K562 (cell line): Measurements from ENCODE around the gene PRSS23. TPM values are rescaled to one million over a fixed set of nuclear protein-coding genes. Genes with fewer than 3 reads are reported as not detected.

Source experiments
- ATAC-seq: fragments of 200-7000 bp; cut with Tn5 transposase; 3 replicates; pipeline ENCODE4 v1.9.1; 2020; ENCODE audit warnings: moderate library complexity
- BruUV-seq: library from RNA; stranded (reverse); fragments of 400-500 nt; replicated peaks from 2 replicates; lab custom pipeline; 2021; lab: Mats Ljungman, UMichigan
- CTCF ChIA-PET: fragments of 300-600 bp; formaldehyde crosslinking; extraction: SDS; loops from one replicate; lab custom pipeline; 2021; ENCODE audit warnings: low intra/inter-chr PET ratio; lab: Yijun Ruan, JAX
- POLR2A ChIA-PET: fragments of 300-600, 350-650 bp; sonication (Branson Sonifier 250); formaldehyde crosslinking; extraction: SDS; loops from one replicate; lab custom pipeline; 2021; ENCODE audit warnings: antibody characterized with exemption, inconsistent platforms; lab: Yijun Ruan, JAX
- DNase-seq, 4 experiments: peaks; one replicate each; pipeline versions ENCODE4 v3.0.0 to v3.0.0-alpha.2; 2011 to 2018; ENCODE audit warnings: low spot score in 3 of 4, mixed read lengths in 3 of 4; ENCODE audit errors: extremely low read depth in 1 of 4
- FAIRE-seq: peaks from 2 replicates; lab custom pipeline; 2011; peaks lifted over from hg19 to GRCh38; lab: Jason Lieb, UNC
- H2AFZ ChIP-seq: 2 replicates; pipeline ENCODE4 v1.6.0; 2011; ENCODE audit warnings: low read depth, low read length, control low read depth, inconsistent platforms
- H3K27ac ChIP-seq: fragments of 200-600 bp; 3 replicates; pipeline ENCODE4 v1.8.0; 2011; ENCODE audit warnings: low read depth, mild to moderate bottlenecking, control low read depth, inconsistent platforms, low read length, moderate library complexity, mixed read lengths; ENCODE audit errors: extremely low read depth
- H3K27me3 ChIP-seq, 2 experiments: fragments of 300-600 bp in 1 of 2; 2 replicates in 1 of 2; 3 replicates in 1 of 2; pipeline versions ENCODE4 v1.6.0 to v1.8.0; 2011; ENCODE audit warnings: inconsistent platforms in 2 of 2, low read length in 2 of 2, mild to moderate bottlenecking in 1 of 2, mixed read lengths in 1 of 2, moderate library complexity in 1 of 2; ENCODE audit not compliant: control insufficient read depth in 2 of 2, insufficient read depth in 2 of 2
- H3K36me3 ChIP-seq: fragments of 300-600 bp; 3 replicates; pipeline ENCODE4 v1.8.0; 2011; ENCODE audit warnings: mild to moderate bottlenecking, low read length, inconsistent platforms; ENCODE audit not compliant: control insufficient read depth, insufficient read depth
- H3K4me1 ChIP-seq, 2 experiments: fragments of 200-600 bp in 1 of 2; replicated peaks in 1 of 2; 2 replicates in 1 of 2; 3 replicates in 1 of 2; pipeline versions ENCODE4 v1.5.1 to v1.8.0; 2011; ENCODE audit warnings: inconsistent platforms in 2 of 2, low read length in 2 of 2, mild to moderate bottlenecking in 1 of 2, mixed read lengths in 1 of 2, moderate library complexity in 1 of 2; ENCODE audit not compliant: control insufficient read depth in 2 of 2, insufficient read depth in 2 of 2
- H3K4me2 ChIP-seq: 2 replicates; pipeline ENCODE4 v1.6.1; 2011; ENCODE audit warnings: low read length, control low read depth, inconsistent platforms, mixed read lengths; ENCODE audit not compliant: insufficient read depth
- H3K4me3 ChIP-seq: fragments of 200-600 bp; sonication (generic), shearing (Covaris generic); 2 replicates; pipeline ENCODE4 v1.5.1; 2016; ENCODE audit warnings: control low read depth, inconsistent platforms
- H3K79me2 ChIP-seq: fragments of 200-600 bp; 3 replicates; pipeline ENCODE4 v1.8.0; 2011; ENCODE audit warnings: low read length, inconsistent platforms; ENCODE audit not compliant: control insufficient read depth, insufficient read depth
- H3K9ac ChIP-seq, 2 experiments: 2 replicates each; pipeline versions ENCODE4 v1.6.0 to v1.6.1; 2011; ENCODE audit warnings: low read depth in 2 of 2, low read length in 2 of 2, control low read depth in 1 of 2, inconsistent platforms in 1 of 2, mild to moderate bottlenecking in 1 of 2, mixed read lengths in 1 of 2; ENCODE audit not compliant: insufficient read depth in 1 of 2
- H3K9me1 ChIP-seq: one replicate; pipeline ENCODE4 v1.6.0; 2011; ENCODE audit warnings: inconsistent platforms, mild to moderate bottlenecking, low read length, moderate library complexity; ENCODE audit not compliant: control insufficient read depth, insufficient read depth
- H3K9me3 ChIP-seq: replicated peaks from 2 replicates; pipeline ENCODE4 v1.5.1; 2011; ENCODE audit warnings: low read depth, low read length, inconsistent platforms; ENCODE audit not compliant: control insufficient read depth, insufficient read depth
- H4K20me1 ChIP-seq: replicated peaks from 2 replicates; pipeline ENCODE4 v1.6.1; 2011; ENCODE audit warnings: low read length, inconsistent platforms, mixed read lengths; ENCODE audit not compliant: control insufficient read depth, insufficient read depth
- BDP1 ChIP-seq: IDR thresholded peaks from 3 replicates; pipeline ENCODE4 v1.6.1; 2011; ENCODE audit not compliant: insufficient read length, insufficient read depth
- CREB3L1 ChIP-seq: fragments of 450-650 bp; IDR thresholded peaks from 2 replicates; pipeline ENCODE4 v1.6.1; 2014; ENCODE audit warnings: low read depth, mild to moderate bottlenecking, moderate library complexity, borderline replicate concordance
- ELF4 ChIP-seq: fragments of 450-650 bp; formaldehyde crosslinking; IDR thresholded peaks from 2 replicates; pipeline ENCODE4 v1.4.0; 2022; ENCODE audit warnings: missing genetic modification characterization
- HMBOX1 ChIP-seq: sonication (generic); IDR thresholded peaks from 2 replicates; pipeline ENCODE4 v1.6.1; 2016
- HMG20A ChIP-seq: fragments of 450-650 bp; formaldehyde crosslinking; conservative IDR thresholded peaks from 2 replicates; pipeline ENCODE4 v1.4.0; 2020; ENCODE audit warnings: mild to moderate bottlenecking, mixed read lengths
- KDM2B ChIP-seq: fragments of 250-450 bp; sonication (Bioruptor Pico); IDR thresholded peaks from 2 replicates; pipeline ENCODE4 v1.8.0; 2021; ENCODE audit warnings: mild to moderate bottlenecking, moderate library complexity
- NCOA4 ChIP-seq: fragments of 450-650 bp; IDR thresholded peaks from 2 replicates; pipeline ENCODE4 v1.6.1; 2018; ENCODE audit warnings: mild to moderate bottlenecking; ENCODE audit not compliant: partially characterized antibody
- PHTF2 ChIP-seq: fragments of 250-450 bp; sonication (Bioruptor Pico); IDR thresholded peaks from 2 replicates; pipeline ENCODE4 v1.5.0; 2021; ENCODE audit warnings: mild to moderate bottlenecking
- RBBP5 ChIP-seq: fragments of 200-600 bp; sonication (generic); IDR thresholded peaks from 2 replicates; pipeline ENCODE4 v1.6.1; 2012; ENCODE audit warnings: borderline replicate concordance, mild to moderate bottlenecking, low read length, control low read depth, inconsistent platforms; ENCODE audit not compliant: insufficient read depth, poor library complexity, severe bottlenecking
- RBM17 ChIP-seq: fragments of 200-400 bp; formaldehyde crosslinking; IDR thresholded peaks from 2 replicates; pipeline ENCODE4 v1.6.1; 2017; ENCODE audit warnings: low read depth, mild to moderate bottlenecking, low read length, borderline replicate concordance
- RFX7 ChIP-seq: fragments of 250-450 bp; sonication (Bioruptor Pico); IDR thresholded peaks from 2 replicates; pipeline ENCODE4 v1.5.1; 2021; ENCODE audit warnings: mild to moderate bottlenecking
- SETDB1 ChIP-seq: IDR thresholded peaks from one replicate; pipeline ENCODE4 v1.6.1; 2012; ENCODE audit warnings: low read length, control low read depth, inconsistent platforms
- SNAPC5 ChIP-seq: fragments of 250-450 bp; sonication (Bioruptor Pico); IDR thresholded peaks from 2 replicates; pipeline ENCODE4 v1.8.0; 2021; ENCODE audit warnings: moderate library complexity, mild to moderate bottlenecking, inconsistent platforms
- SNRNP70 ChIP-seq: fragments of 200-400 bp; formaldehyde crosslinking; optimal IDR thresholded peaks from 2 replicates; pipeline ENCODE3; 2017; ENCODE audit warnings: low read depth, low read length
- UBTF ChIP-seq, 2 experiments: IDR thresholded peaks; 2 replicates each; pipeline ENCODE4 v1.6.1; 2012; ENCODE audit warnings: improper control_type of control experiment in 2 of 2, low read depth in 2 of 2, low read length in 2 of 2, borderline replicate concordance in 1 of 2
- ZC3H11A ChIP-seq: IDR thresholded peaks from 2 replicates; pipeline ENCODE4 v1.6.1; 2012; ENCODE audit warnings: low read depth, low read length, improper control_type of control experiment
- WGBS: fragments of 100-300 bp; shearing (Covaris generic); methylation state at CpG from one replicate; pipeline ENCODE4 v1.1.6; 2016; ENCODE audit warnings: low coverage, mixed read lengths; ENCODE audit not compliant: insufficient coverage; ENCODE audit errors: missing lambda C conversion rate; 5-methylcytosine and 5-hydroxymethylcytosine counted together
- in situ Hi-C: fragments of 300-500 bp; cut with MboI; formaldehyde crosslinking; loops from 4 replicates; pipeline ENCODE4 v1.15.0; 2018; ENCODE audit warnings: inconsistent platforms, mixed read lengths
- intact Hi-C: fragments of 100-400 bp; cut with micrococcal nuclease; formaldehyde crosslinking; loops from 2 replicates; pipeline ENCODE4 v1.14.2; 2022
- polyA plus RNA-seq, 8 experiments: library from polyadenylated mRNA; depleted of rRNA in 4 of 8; stranded (reverse) in 5 of 8; unstranded in 3 of 8; fragments of >200 nt; fragmentation: Nextera tagmentation in 2 of 8; fragmentation: Illumina TruSeq in 1 of 8; extraction: Ambion mirVana in 2 of 8; extraction: Trizol in 1 of 8; gene quantifications; 2 replicates each; pipeline versions ENCODE4 v1.2.1 to v1.2.3, GENCODE V29; 2011 to 2014; ENCODE audit warnings: inconsistent platforms in 1 of 8, missing spikeins in 1 of 8
- total RNA-seq, 7 experiments: library from RNA; depleted of rRNA in 6 of 7; stranded (reverse); fragments of >200 nt in 6 of 7; fragmentation: Illumina TruSeq in 2 of 7; extraction: Trizol in 2 of 7; gene quantifications; 2 replicates each; pipeline versions ENCODE4 v1.2.1 to v1.2.3, GENCODE V29; 2011 to 2021; ENCODE audit warnings: low replicate concordance in 1 of 7

PRSS23 gene
- total and polyA plus RNA-seq, 9 of the 15 experiments (the other 6 are each of a cell fraction or from before 2014, with no cell fraction given): 0.04 to 0.51 (median 0.11) TPM; not detected in 2

GRCh38 chr11:86758171-86758570, 42.2 kb upstream of the PRSS23 start (continued):
- TF ChIP-seq PHTF2 (CRISPR knock-in tag) (no peak), KDM2B (CRISPR knock-in tag) (no peak), HMBOX1 (no peak), HMG20A (CRISPR knock-in tag) (no peak)

GRCh38 chr11:86760577-86760976, 39.8 kb upstream of the PRSS23 start:
- WGBS: 6% methylated on average over 1 of the region's 1 CpG
- no peak overlapping the region for H3K4me2 ChIP-seq
- H3K27me3 ChIP-seq: peaks cover 0 to 4% of the 10 kb centered on the region in 2 experiments; a peak in 1 of 5 replicates
- H3K9ac ChIP-seq: no peak overlapping the region
- ChIA-PET CTCF (no interaction called here), POLR2A (interaction anchor here (0.6 to 0.9 kb wide), 2 partner anchors 11 to 12 kb away, joined by 3 read pairs; no protein-coding TSS in a partner anchor)
- no peak overlapping the region for H3K27ac ChIP-seq
- no peaks in the 10 kb centered on the region for H3K4me1 ChIP-seq
- no peak for ATAC-seq
- no peaks in the 10 kb centered on the region for H3K9me3 ChIP-seq
- no peaks in the 10 kb centered on the region for H3K36me3 ChIP-seq
- H3K79me2 ChIP-seq: no peaks in the 10 kb centered on the region
- H3K4me3 ChIP-seq: no peak overlapping the region
- FAIRE-seq: no peak
- BruUV-seq: no TSS peak
- H3K9me1 ChIP-seq: no peaks in the 10 kb centered on the region
- no peaks in the 10 kb centered on the region for H4K20me1 ChIP-seq
- intact Hi-C loops (no loop called here), in situ Hi-C loops (no loop called here)
- no peak overlapping the region for H2AFZ ChIP-seq
- DNase-seq: no peak
- TF ChIP-seq SNRNP70 (no peak), NCOA4 (no peak), CREB3L1 (no peak), UBTF (IDR thresholded peaks at IDR 0.05; ENCODE audit: borderline replicate concordance in 1 of 2, low read depth in 2 of 2, low read length in 2 of 2) (no peak), SETDB1 (no peak), SNAPC5 (CRISPR knock-in tag) (no peak), RBBP5 (no peak), RBM17 (no peak), ELF4 (CRISPR knock-in tag) (no peak), BDP1 (no peak), ZC3H11A (no peak), RFX7 (CRISPR knock-in tag) (no peak)
